GM10266 (cell line): ENCODE data around the gene IMMP1L.

Experiments
- DNase-seq: peaks from one replicate; pipeline ENCODE4 v3.0.0; 2012; ENCODE audit errors: extremely low spot score
- CTCF ChIP-seq: IDR thresholded peaks from 2 replicates; pipeline ENCODE4 v1.5.1; 2012; ENCODE audit warnings: mild to moderate bottlenecking, low read depth; ENCODE audit not compliant: control insufficient read depth, insufficient read depth; ENCODE audit errors: missing control alignments

IMMP1L gene

GRCh38 chr11:31408201-31408600 is 101.2 kb downstream of the IMMP1L start:
- no peak for DNase-seq
- no peak for TF ChIP-seq CTCF

- no peak for DNase-seq
- no peak for TF ChIP-seq CTCF
Observed at GRCh38 chr11:31404614-31405013, 104.8 kb downstream of the IMMP1L start.

DNA sequence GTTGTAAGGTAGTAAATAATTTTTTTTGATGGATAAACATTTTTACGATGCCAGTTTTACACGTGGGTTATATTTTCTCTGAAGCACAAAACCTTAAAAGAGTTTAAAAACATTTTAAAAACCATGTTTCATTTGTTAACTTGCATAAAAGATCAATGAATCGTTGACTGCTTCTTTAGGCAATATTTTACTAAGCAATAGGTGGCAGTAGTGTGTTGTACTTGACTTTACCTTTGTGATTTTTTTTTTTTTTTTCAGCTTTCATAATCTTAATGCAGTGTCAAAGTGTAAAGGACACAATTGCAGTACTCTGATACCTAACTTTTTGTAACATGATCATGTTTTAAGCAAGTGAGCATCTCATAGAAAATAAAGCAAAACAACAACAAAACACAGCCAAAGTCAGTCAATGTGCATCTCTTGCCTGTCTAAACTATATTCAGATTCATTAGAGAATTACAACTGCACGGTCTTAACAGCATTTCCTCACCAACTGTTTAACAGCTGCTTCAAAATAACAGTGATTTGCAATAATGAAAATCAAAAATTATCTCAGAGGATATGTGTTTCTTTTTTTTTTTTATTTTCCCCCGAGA is 112.1 kb downstream of the IMMP1L start:
- DNase-seq: peak; percentile 12
- TF ChIP-seq CTCF: peak; percentile 38

GRCh38 chr11:31387379-31387778 is 122.0 kb downstream of the IMMP1L start:
- TF ChIP-seq CTCF: no peak
- DNase-seq: no peak

- no peak for DNase-seq
Observed at GRCh38 chr11:31383116-31383515, 126.3 kb downstream of the IMMP1L start.

More at GRCh38 chr11:31383116-31383515, 126.3 kb downstream of the IMMP1L start:
- TF ChIP-seq CTCF: no peak
